ENCODE measurements around the gene WBP2.
"Not testable (repeated sequence)": the region's sequence is repeated elsewhere in the genome, so short reads cannot be mapped to it uniquely, and the experiment has no call there.

DNA sequence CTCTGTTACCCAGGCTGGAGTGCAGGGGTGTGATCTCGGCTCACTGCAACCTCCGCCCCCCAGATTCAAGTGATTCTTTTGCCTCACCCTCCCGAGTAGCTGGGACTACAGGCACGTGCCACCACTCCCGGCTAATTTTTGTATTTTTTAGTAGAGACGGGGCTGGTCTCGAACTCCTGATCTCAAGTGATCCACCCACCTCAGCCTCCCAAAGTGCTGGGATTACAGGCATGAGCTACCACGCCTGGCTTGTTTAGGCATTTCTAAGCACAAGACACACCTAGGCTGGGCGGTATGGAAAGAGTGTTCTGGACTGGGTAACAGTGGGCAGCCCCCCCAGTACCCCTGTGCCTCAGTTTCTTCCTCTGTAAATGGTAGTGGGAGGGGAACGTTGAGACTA lies 15.1 kb upstream of the WBP2 start:
- TF ChIP-seq ZBTB11 (tag by site-specific recombination; conservative IDR thresholded peaks at IDR 0.05; ENCODE audit: low read depth); TCF7L2 (IDR thresholded peaks at IDR 0.05; ENCODE audit: borderline replicate concordance, low read depth, low read length); ZNF138 (tag by site-specific recombination; IDR thresholded peaks at IDR 0.05; ENCODE audit: borderline replicate concordance); ZBTB8A (tag by site-specific recombination; IDR thresholded peaks at IDR 0.05); ZNF433 (tag by site-specific recombination; IDR thresholded peaks at IDR 0.05; ENCODE audit: low read depth): not testable (repeated sequence)
- TF ChIP-seq, protein P1, sequence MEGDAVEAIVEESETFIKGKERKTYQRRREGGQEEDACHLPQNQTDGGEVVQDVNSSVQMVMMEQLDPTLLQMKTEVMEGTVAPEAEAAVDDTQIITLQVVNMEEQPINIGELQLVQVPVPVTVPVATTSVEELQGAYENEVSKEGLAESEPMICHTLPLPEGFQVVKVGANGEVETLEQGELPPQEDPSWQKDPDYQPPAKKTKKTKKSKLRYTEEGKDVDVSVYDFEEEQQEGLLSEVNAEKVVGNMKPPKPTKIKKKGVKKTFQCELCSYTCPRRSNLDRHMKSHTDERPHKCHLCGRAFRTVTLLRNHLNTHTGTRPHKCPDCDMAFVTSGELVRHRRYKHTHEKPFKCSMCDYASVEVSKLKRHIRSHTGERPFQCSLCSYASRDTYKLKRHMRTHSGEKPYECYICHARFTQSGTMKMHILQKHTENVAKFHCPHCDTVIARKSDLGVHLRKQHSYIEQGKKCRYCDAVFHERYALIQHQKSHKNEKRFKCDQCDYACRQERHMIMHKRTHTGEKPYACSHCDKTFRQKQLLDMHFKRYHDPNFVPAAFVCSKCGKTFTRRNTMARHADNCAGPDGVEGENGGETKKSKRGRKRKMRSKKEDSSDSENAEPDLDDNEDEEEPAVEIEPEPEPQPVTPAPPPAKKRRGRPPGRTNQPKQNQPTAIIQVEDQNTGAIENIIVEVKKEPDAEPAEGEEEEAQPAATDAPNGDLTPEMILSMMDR (tag by site-specific recombination; IDR thresholded peaks at IDR 0.05) = not testable (repeated sequence)
- TF ChIP-seq, protein P2, sequence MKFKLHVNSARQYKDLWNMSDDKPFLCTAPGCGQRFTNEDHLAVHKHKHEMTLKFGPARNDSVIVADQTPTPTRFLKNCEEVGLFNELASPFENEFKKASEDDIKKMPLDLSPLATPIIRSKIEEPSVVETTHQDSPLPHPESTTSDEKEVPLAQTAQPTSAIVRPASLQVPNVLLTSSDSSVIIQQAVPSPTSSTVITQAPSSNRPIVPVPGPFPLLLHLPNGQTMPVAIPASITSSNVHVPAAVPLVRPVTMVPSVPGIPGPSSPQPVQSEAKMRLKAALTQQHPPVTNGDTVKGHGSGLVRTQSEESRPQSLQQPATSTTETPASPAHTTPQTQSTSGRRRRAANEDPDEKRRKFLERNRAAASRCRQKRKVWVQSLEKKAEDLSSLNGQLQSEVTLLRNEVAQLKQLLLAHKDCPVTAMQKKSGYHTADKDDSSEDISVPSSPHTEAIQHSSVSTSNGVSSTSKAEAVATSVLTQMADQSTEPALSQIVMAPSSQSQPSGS (tag by site-specific recombination; IDR thresholded peaks at IDR 0.05; ENCODE audit: low read depth) = not testable (repeated sequence)

Data from HEK293 (cell line).